GM12878 (cell line): Measurements from ENCODE around the gene MYO7A. TPM values are rescaled to one million over a fixed set of nuclear protein-coding genes. Genes with fewer than 3 reads are reported as not detected.

Experiments used
- ATAC-seq: fragments of 200-7000 bp; cut with Tn5 transposase; 3 replicates; pipeline ENCODE4 v1.9.1; 2020; ENCODE audit warnings: mild to moderate bottlenecking, moderate library complexity
- BruUV-seq: library from RNA; stranded (reverse); fragments of 400-500 nt; replicated peaks from 2 replicates; lab custom pipeline; 2021; lab: Mats Ljungman, UMichigan
- CTCF ChIA-PET: fragments of 300-600 bp; sonication (Branson Sonifier 250); formaldehyde crosslinking; extraction: SDS; loops from one replicate; lab custom pipeline; 2021; ENCODE audit warnings: inconsistent platforms; lab: Yijun Ruan, JAX
- POLR2A ChIA-PET: fragments of 350-600 bp; formaldehyde crosslinking; extraction: SDS; loops from one replicate; lab custom pipeline; 2021; ENCODE audit warnings: inconsistent platforms; lab: Charles Lee
- RAD21 ChIA-PET: fragments of 300-600 bp; sonication (Branson Sonifier 250); formaldehyde crosslinking; loops from one replicate; lab custom pipeline; 2023; ENCODE audit warnings: antibody characterized with exemption; ENCODE audit not compliant: unreplicated experiment; lab: Charles Lee
- SMC1A ChIA-PET: fragments of 300-600 bp; sonication (Branson Sonifier 250); formaldehyde crosslinking; loops from one replicate; lab custom pipeline; 2023; ENCODE audit not compliant: unreplicated experiment, uncharacterized antibody; lab: Charles Lee
- DNase-seq: peaks from one replicate; pipeline ENCODE4 v3.0.0-alpha.2; 2011; ENCODE audit warnings: low read depth, low spot score
- FAIRE-seq: peaks from 3 replicates; lab custom pipeline; 2011; peaks lifted over from hg19 to GRCh38; lab: Jason Lieb, UNC
- H2AFZ ChIP-seq: 2 replicates; pipeline ENCODE4 v1.6.0; 2011; ENCODE audit warnings: low read depth, low read length, control low read depth; ENCODE audit not compliant: control insufficient read depth
- H3K27ac ChIP-seq: 2 replicates; pipeline ENCODE4 v1.5.1; 2011; ENCODE audit warnings: control low read depth; ENCODE audit not compliant: control insufficient read depth, insufficient read depth
- H3K27me3 ChIP-seq, 2 experiments: replicated peaks in 1 of 2; 2 replicates each; pipeline versions ENCODE4 v1.6.0 to v1.6.1; 2011; ENCODE audit warnings: low read length in 1 of 2; ENCODE audit not compliant: control insufficient read depth in 2 of 2, insufficient read depth in 2 of 2
- H3K36me3 ChIP-seq, 2 experiments: 2 replicates each; pipeline ENCODE4 v1.5.1; 2011; ENCODE audit warnings: low read length in 1 of 2; ENCODE audit not compliant: control insufficient read depth in 2 of 2, insufficient read depth in 2 of 2
- H3K4me1 ChIP-seq: 2 replicates; pipeline ENCODE4 v1.6.1; 2011; ENCODE audit warnings: mild to moderate bottlenecking, low read length, moderate library complexity, mixed read lengths; ENCODE audit not compliant: control insufficient read depth, insufficient read depth
- H3K4me2 ChIP-seq: 2 replicates; pipeline ENCODE4 v1.6.0; 2011; ENCODE audit warnings: control low read depth; ENCODE audit not compliant: control insufficient read depth, insufficient read depth
- H3K4me3 ChIP-seq: fragments of 200-600 bp; sonication (generic); 2 replicates; pipeline ENCODE4 v1.5.1; 2016
- H3K79me2 ChIP-seq: 2 replicates; pipeline ENCODE4 v1.6.0; 2011; ENCODE audit warnings: low read length; ENCODE audit not compliant: control insufficient read depth, insufficient read depth
- H3K9ac ChIP-seq: 2 replicates; pipeline ENCODE4 v1.8.0; 2011; ENCODE audit warnings: low read length, control low read depth, mixed read lengths; ENCODE audit not compliant: control insufficient read depth, insufficient read depth
- H3K9me3 ChIP-seq: replicated peaks from 3 replicates; pipeline ENCODE4 v1.5.1; 2011; ENCODE audit warnings: mild to moderate bottlenecking, low read length; ENCODE audit not compliant: control insufficient read depth, insufficient read depth
- H4K20me1 ChIP-seq: 2 replicates; pipeline ENCODE4 v1.6.0; 2011; ENCODE audit not compliant: control insufficient read depth, insufficient read depth
- IKZF1 ChIP-seq: fragments of 450-650 bp; conservative IDR thresholded peaks from 2 replicates; pipeline ENCODE4 v1.6.1; 2017; ENCODE audit warnings: antibody characterized with exemption, mild to moderate bottlenecking
- MEF2B ChIP-seq: fragments of 450-650 bp; IDR thresholded peaks from 2 replicates; pipeline ENCODE4 v1.6.1; 2018; ENCODE audit warnings: mild to moderate bottlenecking, moderate library complexity; ENCODE audit not compliant: partially characterized antibody, poor library complexity, severe bottlenecking
- WGBS: methylation state at CpG from one replicate; pipeline ENCODE4 v1.1.6; 2016; ENCODE audit warnings: low lambda C conversion rate; ENCODE audit not compliant: insufficient replicate concordance, insufficient coverage; ENCODE audit errors: missing lambda C conversion rate; 5-methylcytosine and 5-hydroxymethylcytosine counted together
- in situ Hi-C: fragments of 300-500 bp; cut with MboI; formaldehyde crosslinking; loops from 9 replicates; pipeline ENCODE4 v1.14.3; 2018; ENCODE audit warnings: mixed read lengths
- intact Hi-C: fragments of 100-400 bp; cut with micrococcal nuclease; formaldehyde crosslinking; loops from one replicate; pipeline ENCODE4 v1.14.2; 2022; ENCODE audit not compliant: unreplicated experiment
- polyA plus RNA-seq, 11 experiments: library from polyadenylated mRNA; depleted of rRNA in 4 of 11; unstranded in 6 of 11; stranded (reverse) in 5 of 11; fragments of >200 nt; fragmentation: Nextera tagmentation in 4 of 11; fragmentation: Illumina TruSeq in 1 of 11; extraction: Ambion mirVana in 4 of 11; extraction: Trizol in 1 of 11; gene quantifications; 1 replicate in 1 of 11; 2 replicates in 10 of 11; pipeline versions ENCODE4 v1.2.1 to v1.2.3, GENCODE V29; 2011 to 2016; ENCODE audit warnings: inconsistent platforms in 2 of 11, missing spikeins in 2 of 11, low read depth in 1 of 11
- total RNA-seq, 4 experiments: library from RNA; depleted of rRNA in 3 of 4; stranded (reverse); fragments of >200 nt in 3 of 4; fragmentation: Illumina TruSeq in 1 of 4; extraction: Trizol in 1 of 4; gene quantifications; 2 replicates each; pipeline versions ENCODE4 v1.2.1 to v1.2.3, GENCODE V29; 2013 to 2021
- TF ChIP-seq, protein P1 (sequence below): fragments of 450-650 bp; IDR thresholded peaks from 2 replicates; pipeline ENCODE4 v1.6.1; 2017; ENCODE audit warnings: mild to moderate bottlenecking
- TF ChIP-seq, protein P2 (sequence below): fragments of 450-650 bp; formaldehyde crosslinking; IDR thresholded peaks from 2 replicates; pipeline ENCODE4 v1.5.0; 2022; ENCODE audit warnings: mild to moderate bottlenecking, missing genetic modification characterization

The MYO7A gene
- total and polyA plus RNA-seq, 10 of the 15 experiments (the other 5 are each of a cell fraction or from before 2014, with no cell fraction given) = 0.01 to 0.21 (median 0.04) TPM; not detected in 6

DNA sequence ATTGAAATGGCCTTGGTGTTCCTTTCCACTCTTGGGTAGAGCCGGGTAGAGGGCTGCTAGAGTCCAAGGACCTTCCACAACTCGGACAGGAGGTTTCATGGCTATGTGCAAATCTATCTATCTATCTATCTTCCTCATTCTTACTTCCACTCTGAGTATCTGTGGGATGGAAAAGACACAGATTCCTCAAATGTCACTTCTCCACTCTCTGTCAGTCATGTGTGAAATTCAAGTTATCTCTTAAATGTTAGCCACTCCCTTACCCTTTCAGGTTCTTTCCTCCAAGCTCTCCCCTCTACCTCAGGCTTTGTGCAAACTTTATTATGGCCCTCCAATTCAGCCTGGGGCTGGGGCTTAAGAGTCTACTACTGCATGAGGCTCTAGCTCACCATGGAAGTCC is 89.1 kb downstream of the MYO7A start:
- Histone ChIP-seq H2AFZ (no peak overlapping the region), H3K9me3 (no peaks in the 10 kb centered on the region), H3K4me2 (no peak overlapping the region), H3K4me1 (no peaks in the 10 kb centered on the region), H3K27me3 (no peaks in the 10 kb centered on the region), H3K4me3 (no peak overlapping the region), H3K36me3 (no peaks in the 10 kb centered on the region), H3K9ac (no peak overlapping the region), H3K27ac (no peak overlapping the region), H4K20me1 (no peaks in the 10 kb centered on the region), H3K79me2 (no peaks in the 10 kb centered on the region)
- WGBS = 0% methylated on average over 2 of the region's 2 CpGs
- TF ChIP-seq MEF2B (no peak), IKZF1 (no peak)
- TF ChIP-seq, protein P1, sequence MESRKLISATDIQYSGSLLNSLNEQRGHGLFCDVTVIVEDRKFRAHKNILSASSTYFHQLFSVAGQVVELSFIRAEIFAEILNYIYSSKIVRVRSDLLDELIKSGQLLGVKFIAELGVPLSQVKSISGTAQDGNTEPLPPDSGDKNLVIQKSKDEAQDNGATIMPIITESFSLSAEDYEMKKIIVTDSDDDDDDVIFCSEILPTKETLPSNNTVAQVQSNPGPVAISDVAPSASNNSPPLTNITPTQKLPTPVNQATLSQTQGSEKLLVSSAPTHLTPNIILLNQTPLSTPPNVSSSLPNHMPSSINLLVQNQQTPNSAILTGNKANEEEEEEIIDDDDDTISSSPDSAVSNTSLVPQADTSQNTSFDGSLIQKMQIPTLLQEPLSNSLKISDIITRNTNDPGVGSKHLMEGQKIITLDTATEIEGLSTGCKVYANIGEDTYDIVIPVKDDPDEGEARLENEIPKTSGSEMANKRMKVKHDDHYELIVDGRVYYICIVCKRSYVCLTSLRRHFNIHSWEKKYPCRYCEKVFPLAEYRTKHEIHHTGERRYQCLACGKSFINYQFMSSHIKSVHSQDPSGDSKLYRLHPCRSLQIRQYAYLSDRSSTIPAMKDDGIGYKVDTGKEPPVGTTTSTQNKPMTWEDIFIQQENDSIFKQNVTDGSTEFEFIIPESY = no peak
- TF ChIP-seq, protein P2, sequence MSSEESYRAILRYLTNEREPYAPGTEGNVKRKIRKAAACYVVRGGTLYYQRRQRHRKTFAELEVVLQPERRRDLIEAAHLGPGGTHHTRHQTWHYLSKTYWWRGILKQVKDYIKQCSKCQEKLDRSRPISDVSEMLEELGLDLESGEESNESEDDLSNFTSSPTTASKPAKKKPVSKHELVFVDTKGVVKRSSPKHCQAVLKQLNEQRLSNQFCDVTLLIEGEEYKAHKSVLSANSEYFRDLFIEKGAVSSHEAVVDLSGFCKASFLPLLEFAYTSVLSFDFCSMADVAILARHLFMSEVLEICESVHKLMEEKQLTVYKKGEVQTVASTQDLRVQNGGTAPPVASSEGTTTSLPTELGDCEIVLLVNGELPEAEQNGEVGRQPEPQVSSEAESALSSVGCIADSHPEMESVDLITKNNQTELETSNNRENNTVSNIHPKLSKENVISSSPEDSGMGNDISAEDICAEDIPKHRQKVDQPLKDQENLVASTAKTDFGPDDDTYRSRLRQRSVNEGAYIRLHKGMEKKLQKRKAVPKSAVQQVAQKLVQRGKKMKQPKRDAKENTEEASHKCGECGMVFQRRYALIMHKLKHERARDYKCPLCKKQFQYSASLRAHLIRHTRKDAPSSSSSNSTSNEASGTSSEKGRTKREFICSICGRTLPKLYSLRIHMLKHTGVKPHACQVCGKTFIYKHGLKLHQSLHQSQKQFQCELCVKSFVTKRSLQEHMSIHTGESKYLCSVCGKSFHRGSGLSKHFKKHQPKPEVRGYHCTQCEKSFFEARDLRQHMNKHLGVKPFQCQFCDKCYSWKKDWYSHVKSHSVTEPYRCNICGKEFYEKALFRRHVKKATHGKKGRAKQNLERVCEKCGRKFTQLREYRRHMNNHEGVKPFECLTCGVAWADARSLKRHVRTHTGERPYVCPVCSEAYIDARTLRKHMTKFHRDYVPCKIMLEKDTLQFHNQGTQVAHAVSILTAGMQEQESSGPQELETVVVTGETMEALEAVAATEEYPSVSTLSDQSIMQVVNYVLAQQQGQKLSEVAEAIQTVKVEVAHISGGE (CRISPR knock-in tag) = no peak
- SMC1A ChIA-PET = interaction anchor here (1.2 kb wide), 1 partner anchor 331 kb away, joined by 4 read pairs; no protein-coding TSS in a partner anchor
- RAD21 ChIA-PET = no interaction called here
- intact Hi-C loops (no loop called here), in situ Hi-C loops (no loop called here)
- no peak for FAIRE-seq
- no peak for DNase-seq
- no TSS peak for BruUV-seq
- POLR2A ChIA-PET = no interaction called here
- CTCF ChIA-PET = no interaction called here
- no peak for ATAC-seq
